Endothelial cell of umbilical vein (primary cell): ENCODE data around the gene ZIC4. TPM values are rescaled to one million over a fixed set of nuclear protein-coding genes. Genes with fewer than 3 reads are reported as not detected.

Experiments
- BruUV-seq: library from RNA; stranded (reverse); fragments of 400-500 nt; replicated peaks from 2 replicates; lab custom pipeline; 2021; lab: Mats Ljungman, UMichigan
- CTCF ChIA-PET: fragments of 300-600, 350-600 bp; sonication (Branson Sonifier 250); formaldehyde crosslinking; loops from one replicate; lab custom pipeline; 2021; ENCODE audit warnings: antibody characterized with exemption, inconsistent platforms; lab: Charles Lee
- POLR2A ChIA-PET: fragments of 300-600, 350-600 bp; sonication (Branson Sonifier 250); formaldehyde crosslinking; loops from one replicate; lab custom pipeline; 2021; ENCODE audit warnings: antibody characterized with exemption, inconsistent platforms; lab: Charles Lee
- DNase-seq: peaks from one replicate; pipeline ENCODE4 v3.0.0-alpha.2; 2011; ENCODE audit warnings: low read depth, low spot score
- FAIRE-seq: peaks from 2 replicates; lab custom pipeline; 2011; peaks lifted over from hg19 to GRCh38; lab: Jason Lieb, UNC
- H2AFZ ChIP-seq: 2 replicates; pipeline ENCODE4 v1.6.0; 2012; ENCODE audit warnings: low read depth, low read length, control low read depth, inconsistent platforms
- H3K27ac ChIP-seq: 2 replicates; pipeline ENCODE4 v1.5.1; 2011; ENCODE audit warnings: low read depth, mild to moderate bottlenecking, control low read depth, low read length, moderate library complexity; ENCODE audit not compliant: insufficient read depth
- H3K27me3 ChIP-seq, 2 experiments: 2 replicates each; pipeline versions ENCODE4 v1.6.0 to v1.6.1; 2011; ENCODE audit warnings: low read length in 2 of 2, mixed read lengths in 1 of 2; ENCODE audit not compliant: control insufficient read depth in 2 of 2, insufficient read depth in 2 of 2
- H3K36me3 ChIP-seq, 2 experiments: 2 replicates in 1 of 2; 3 replicates in 1 of 2; pipeline ENCODE4 v1.5.1; 2011; ENCODE audit warnings: low read length in 2 of 2, mild to moderate bottlenecking in 1 of 2, moderate library complexity in 1 of 2; ENCODE audit not compliant: control insufficient read depth in 2 of 2, insufficient read depth in 2 of 2; ENCODE audit errors: extremely low read depth in 1 of 2
- H3K4me1 ChIP-seq: 3 replicates; pipeline ENCODE4 v1.5.1; 2011; ENCODE audit warnings: mild to moderate bottlenecking, low read length; ENCODE audit not compliant: control insufficient read depth, insufficient read depth; ENCODE audit errors: extremely low read depth
- H3K4me2 ChIP-seq: 2 replicates; pipeline ENCODE4 v1.6.1; 2011; ENCODE audit warnings: low read length, control low read depth, mixed read lengths; ENCODE audit not compliant: insufficient read depth
- H3K4me3 ChIP-seq, 3 experiments: fragments of 200-600 bp in 1 of 3; sonication (generic), shearing (Covaris generic) in 1 of 3; replicated peaks in 1 of 3; 2 replicates each; pipeline ENCODE4 v1.5.1; 2011 to 2016; ENCODE audit warnings: control low read depth in 3 of 3, low read length in 3 of 3, mild to moderate bottlenecking in 2 of 3, inconsistent platforms in 1 of 3, low read depth in 1 of 3, moderate library complexity in 1 of 3; ENCODE audit not compliant: insufficient read depth in 1 of 3
- H3K79me2 ChIP-seq: 2 replicates; pipeline ENCODE4 v1.6.0; 2012; ENCODE audit warnings: low read length, inconsistent platforms; ENCODE audit not compliant: control insufficient read depth, insufficient read depth
- H3K9ac ChIP-seq: replicated peaks from 2 replicates; pipeline ENCODE3; 2011; ENCODE audit warnings: low read length, control low read depth; ENCODE audit not compliant: insufficient read depth; ENCODE audit errors: extremely low read depth
- H3K9me1 ChIP-seq: replicated peaks from 3 replicates; pipeline ENCODE4 v1.6.0; 2011; ENCODE audit warnings: mild to moderate bottlenecking, low read length; ENCODE audit not compliant: control insufficient read depth, insufficient read depth; ENCODE audit errors: extremely low read depth
- H3K9me3 ChIP-seq: replicated peaks from 2 replicates; pipeline ENCODE4 v1.5.1; 2012; ENCODE audit warnings: low read length, inconsistent platforms; ENCODE audit not compliant: control insufficient read depth, insufficient read depth
- H4K20me1 ChIP-seq: replicated peaks from 2 replicates; pipeline ENCODE3; 2011; ENCODE audit warnings: mild to moderate bottlenecking, low read length; ENCODE audit not compliant: control insufficient read depth, insufficient read depth; ENCODE audit errors: extremely low read depth
- EZH2 ChIP-seq: IDR thresholded peaks from 2 replicates; pipeline ENCODE4 v1.6.1; 2012; ENCODE audit warnings: borderline replicate concordance, low read depth, mild to moderate bottlenecking, moderate library complexity, low read length, inconsistent platforms; ENCODE audit not compliant: severe bottlenecking
- FOS ChIP-seq: IDR thresholded peaks from 2 replicates; pipeline ENCODE4 v1.6.1; 2011; ENCODE audit warnings: mild to moderate bottlenecking, low read length, moderate library complexity, borderline replicate concordance; ENCODE audit not compliant: insufficient read depth
- GATA2 ChIP-seq: IDR thresholded peaks from 2 replicates; pipeline ENCODE4 v1.7.0; 2011; ENCODE audit warnings: low read depth, mild to moderate bottlenecking, moderate library complexity, mixed read lengths, low read length; ENCODE audit not compliant: insufficient read length, insufficient read depth
- MAX ChIP-seq: IDR thresholded peaks from 2 replicates; pipeline ENCODE4 v1.6.1; 2011; ENCODE audit not compliant: insufficient read depth, insufficient read length
- MYC ChIP-seq: IDR thresholded peaks from one replicate; pipeline ENCODE4 v1.6.1; 2011; ENCODE audit warnings: mild to moderate bottlenecking, low read depth, low read length
- POLR2AphosphoS5 ChIP-seq: IDR thresholded peaks from 2 replicates; pipeline ENCODE4 v1.6.1; 2012; ENCODE audit warnings: low read depth, mild to moderate bottlenecking, control low read depth, low read length, moderate library complexity; ENCODE audit not compliant: insufficient read depth
- dilution Hi-C: fragments of 300-500 bp; cut with MboI; formaldehyde crosslinking; loops from one replicate; pipeline ENCODE4 v1.15.0; 2019; ENCODE audit warnings: low sequenced_read_pairs; ENCODE audit not compliant: extremely low pct_ligation_motif_present
- intact Hi-C: fragments of 100-400 bp; cut with micrococcal nuclease; formaldehyde crosslinking; loops from one replicate; pipeline ENCODE4 v1.10.0; 2022
- polyA plus RNA-seq, 4 experiments: library from polyadenylated mRNA; depleted of rRNA in 3 of 4; stranded (reverse) in 3 of 4; unstranded in 1 of 4; fragments of >200 nt; gene quantifications; 2 replicates each; pipeline versions ENCODE4 v1.2.1 to v1.2.3, GENCODE V29; 2011 to 2012; ENCODE audit warnings: missing spikeins in 1 of 4
- total RNA-seq: library from RNA; stranded (reverse); gene quantifications from 2 replicates; pipeline ENCODE4 v1.2.3, GENCODE V29; 2021
- TF ChIP-seq, protein P1 (sequence below), 2 donors: IDR thresholded peaks; 1 replicate in 1 of 2; 2 replicates in 1 of 2; pipeline ENCODE4 v1.5.1; 2011; ENCODE audit warnings: low read length in 2 of 2, mild to moderate bottlenecking in 2 of 2, moderate library complexity in 2 of 2, control low read depth in 1 of 2, inconsistent platforms in 1 of 2, low read depth in 1 of 2; ENCODE audit not compliant: insufficient read depth in 1 of 2; ENCODE audit errors: extremely low read depth in 1 of 2

The ZIC4 gene
- total and polyA plus RNA-seq, 2 donors (not counting 3 experiments of a cell fraction or from before 2014, with no cell fraction given), result not detected

GRCh38 chr3:147424581-147425387 lies 18.4 kb upstream of the ZIC4 start:
- CTCF ChIA-PET, result interaction anchor here (0.8 to 3.5 kb wide), 5 partner anchors 192 to 652 kb away, joined by 4 to 20 read pairs (median 6); no protein-coding TSS in a partner anchor
- FAIRE-seq (peak; percentile 21), DNase-seq (no peak)
- no TSS peak for BruUV-seq
- H2AFZ ChIP-seq, result no peak overlapping the region
- no peaks in the 10 kb centered on the region for H3K36me3 ChIP-seq
- intact Hi-C loops, result no loop called here
- no peak overlapping the region for H3K9ac ChIP-seq
- no peaks in the 10 kb centered on the region for H3K9me1 ChIP-seq
- POLR2A ChIA-PET, result no interaction called here
- H3K9me3 ChIP-seq, result no peaks in the 10 kb centered on the region
- no peak for TF ChIP-seq FOS
- TF ChIP-seq POLR2AphosphoS5, result no peak
- TF ChIP-seq GATA2, result no peak
- no peak for TF ChIP-seq EZH2
- TF ChIP-seq MAX, result no peak
- TF ChIP-seq, protein P1, sequence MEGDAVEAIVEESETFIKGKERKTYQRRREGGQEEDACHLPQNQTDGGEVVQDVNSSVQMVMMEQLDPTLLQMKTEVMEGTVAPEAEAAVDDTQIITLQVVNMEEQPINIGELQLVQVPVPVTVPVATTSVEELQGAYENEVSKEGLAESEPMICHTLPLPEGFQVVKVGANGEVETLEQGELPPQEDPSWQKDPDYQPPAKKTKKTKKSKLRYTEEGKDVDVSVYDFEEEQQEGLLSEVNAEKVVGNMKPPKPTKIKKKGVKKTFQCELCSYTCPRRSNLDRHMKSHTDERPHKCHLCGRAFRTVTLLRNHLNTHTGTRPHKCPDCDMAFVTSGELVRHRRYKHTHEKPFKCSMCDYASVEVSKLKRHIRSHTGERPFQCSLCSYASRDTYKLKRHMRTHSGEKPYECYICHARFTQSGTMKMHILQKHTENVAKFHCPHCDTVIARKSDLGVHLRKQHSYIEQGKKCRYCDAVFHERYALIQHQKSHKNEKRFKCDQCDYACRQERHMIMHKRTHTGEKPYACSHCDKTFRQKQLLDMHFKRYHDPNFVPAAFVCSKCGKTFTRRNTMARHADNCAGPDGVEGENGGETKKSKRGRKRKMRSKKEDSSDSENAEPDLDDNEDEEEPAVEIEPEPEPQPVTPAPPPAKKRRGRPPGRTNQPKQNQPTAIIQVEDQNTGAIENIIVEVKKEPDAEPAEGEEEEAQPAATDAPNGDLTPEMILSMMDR (IDR thresholded peaks at IDR 0.05; ENCODE audit: extremely low read depth in 1 of 2, insufficient read depth in 1 of 2, low read depth in 1 of 2, low read length in 2 of 2), result no peak
- no peak for TF ChIP-seq MYC
- H3K79me2 ChIP-seq, result no peaks in the 10 kb centered on the region
- dilution Hi-C loops, result no loop called here
- peaks cover 60 to 99% of the 10 kb centered on the region in 2 experiments for H3K27me3 ChIP-seq
- no peak overlapping the region for H3K4me3 ChIP-seq
- H3K4me1 ChIP-seq, result no peaks in the 10 kb centered on the region
- H3K4me2 ChIP-seq, result no peak overlapping the region
- H3K27ac ChIP-seq, result no peak overlapping the region
- peaks cover 3% of the 10 kb centered on the region for H4K20me1 ChIP-seq
